ENCODE data around the gene SLC7A7. TPM values are rescaled to one million over a fixed set of nuclear protein-coding genes. Genes with fewer than 3 reads are reported as not detected.

The SLC7A7 gene
- total and polyA plus RNA-seq, 2 of the 13 experiments (the other 11 are each of a cell fraction or from before 2014, with no cell fraction given) = 0.13 to 0.63 TPM

GRCh38 chr14:22766457-22767322 lies 48.5 kb downstream of the SLC7A7 start, which contains the start of gene OXA1L (continued):
- TF ChIP-seq RBM39 (IDR thresholded peaks at IDR 0.05; ENCODE audit: low read depth, low read length, poor library complexity, severe bottlenecking) (peak; percentile 100), CHD2 (IDR thresholded peaks at IDR 0.05; ENCODE audit: low read depth, low read length) (peak; percentile 37), BCL6 (CRISPR knock-in tag; IDR thresholded peaks at IDR 0.05) (peak; percentile 58; the same call in 1 of the 2 replicates), TBL1XR1 (IDR thresholded peaks at IDR 0.05; ENCODE audit: borderline replicate concordance, low read length, partially characterized antibody) (no peak), LCORL (IDR thresholded peaks at IDR 0.05) (peak; percentile 96), LCORL (CRISPR knock-in tag; IDR thresholded peaks at IDR 0.05) (peak; percentile 95), RBAK (CRISPR knock-in tag; IDR thresholded peaks at IDR 0.05) (peak; percentile 79), ZNF17 (CRISPR knock-in tag; IDR thresholded peaks at IDR 0.05) (no peak; the same call in 1 of the 2 replicates), ZNF678 (CRISPR knock-in tag; IDR thresholded peaks at IDR 0.05) (peak; percentile 99), THAP9 (CRISPR knock-in tag; IDR thresholded peaks at IDR 0.05; ENCODE audit: borderline replicate concordance) (peak; percentile 97), PCBP2 (optimal IDR thresholded peaks at IDR 0.05; ENCODE audit: low read depth, low read length, poor library complexity, severe bottlenecking) (no peak), ZKSCAN1 (IDR thresholded peaks at IDR 0.05; ENCODE audit: low read length) (no peak), ZNF839 (CRISPR knock-in tag; IDR thresholded peaks at IDR 0.05; ENCODE audit: borderline replicate concordance) (peak; percentile 96; the same call in 1 of the 2 replicates), FOXJ3 (CRISPR knock-in tag; IDR thresholded peaks at IDR 0.05; ENCODE audit: borderline replicate concordance) (peak; percentile 12), TGIF2 (CRISPR knock-in tag; IDR thresholded peaks at IDR 0.05) (0 out of 2 replicates have a peak, but pooled peaks have one; percentile 18), ATAD3A (CRISPR knock-in tag; IDR thresholded peaks at IDR 0.05) (no peak; the same call in none of the 2 replicates), HNF4A (CRISPR knock-in tag; IDR thresholded peaks at IDR 0.05) (peak; percentile 28), ZNF567 (CRISPR knock-in tag; IDR thresholded peaks at IDR 0.05; ENCODE audit: borderline replicate concordance) (peak; percentile 99), EHMT2 (IDR thresholded peaks at IDR 0.05; ENCODE audit: borderline replicate concordance, low read depth, low read length) (peak; percentile 100), KDM3A (CRISPR knock-in tag; IDR thresholded peaks at IDR 0.05; ENCODE audit: low read depth) (peak; percentile 80)
- TF ChIP-seq, protein P1, sequence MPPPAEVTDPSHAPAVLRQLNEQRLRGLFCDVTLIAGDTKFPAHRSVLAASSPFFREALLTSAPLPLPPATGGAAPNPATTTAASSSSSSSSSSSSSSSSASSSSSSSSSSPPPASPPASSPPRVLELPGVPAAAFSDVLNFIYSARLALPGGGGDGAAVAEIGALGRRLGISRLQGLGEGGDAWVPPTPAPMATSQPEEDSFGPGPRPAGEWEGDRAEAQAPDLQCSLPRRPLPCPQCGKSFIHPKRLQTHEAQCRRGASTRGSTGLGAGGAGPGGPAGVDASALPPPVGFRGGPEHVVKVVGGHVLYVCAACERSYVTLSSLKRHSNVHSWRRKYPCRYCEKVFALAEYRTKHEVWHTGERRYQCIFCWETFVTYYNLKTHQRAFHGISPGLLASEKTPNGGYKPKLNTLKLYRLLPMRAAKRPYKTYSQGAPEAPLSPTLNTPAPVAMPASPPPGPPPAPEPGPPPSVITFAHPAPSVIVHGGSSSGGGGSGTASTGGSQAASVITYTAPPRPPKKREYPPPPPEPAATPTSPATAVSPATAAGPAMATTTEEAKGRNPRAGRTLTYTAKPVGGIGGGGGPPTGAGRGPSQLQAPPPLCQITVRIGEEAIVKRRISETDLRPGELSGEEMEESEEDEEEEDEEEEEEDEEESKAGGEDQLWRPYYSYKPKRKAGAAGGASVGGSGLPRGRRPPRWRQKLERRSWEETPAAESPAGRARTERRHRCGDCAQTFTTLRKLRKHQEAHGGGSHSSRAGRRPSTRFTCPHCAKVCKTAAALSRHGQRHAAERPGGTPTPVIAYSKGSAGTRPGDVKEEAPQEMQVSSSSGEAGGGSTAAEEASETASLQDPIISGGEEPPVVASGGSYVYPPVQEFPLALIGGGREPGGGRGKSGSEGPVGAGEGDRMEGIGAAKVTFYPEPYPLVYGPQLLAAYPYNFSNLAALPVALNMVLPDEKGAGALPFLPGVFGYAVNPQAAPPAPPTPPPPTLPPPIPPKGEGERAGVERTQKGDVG (CRISPR knock-in tag; IDR thresholded peaks at IDR 0.05; ENCODE audit: borderline replicate concordance) = peak; percentile 97
- TF ChIP-seq, protein P2, sequence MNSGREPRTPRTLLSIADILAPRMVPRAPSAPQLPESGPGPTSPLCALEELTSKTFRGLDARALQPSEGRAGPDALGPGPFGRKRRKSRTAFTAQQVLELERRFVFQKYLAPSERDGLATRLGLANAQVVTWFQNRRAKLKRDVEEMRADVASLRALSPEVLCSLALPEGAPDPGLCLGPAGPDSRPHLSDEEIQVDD (CRISPR knock-in tag; IDR thresholded peaks at IDR 0.05; ENCODE audit: borderline replicate concordance) = peak; percentile 15; the same call in 1 of the 2 replicates

Data from HepG2 (cell line).